Panc1 (cell line): ENCODE data around the gene CCNJL. TPM values are rescaled to one million over a fixed set of nuclear protein-coding genes. Genes with fewer than 3 reads are reported as not detected.

Experiments
- ATAC-seq: fragments of 200-7000 bp; cut with Tn5 transposase; 2 replicates; pipeline ENCODE4 v1.9.1; 2020; ENCODE audit warnings: mild to moderate bottlenecking, moderate library complexity
- BruUV-seq: library from RNA; stranded (reverse); fragments of 400-500 nt; replicated peaks from 2 replicates; lab custom pipeline; 2021; lab: Mats Ljungman, UMichigan
- CTCF ChIA-PET: fragments of 300-600 bp; sonication (Branson Sonifier 250); formaldehyde crosslinking; loops from one replicate; lab custom pipeline; 2022; ENCODE audit warnings: antibody characterized with exemption; lab: Charles Lee
- POLR2A ChIA-PET: fragments of 300-600 bp; sonication (Branson Sonifier 250); formaldehyde crosslinking; loops from one replicate; lab custom pipeline; 2022; ENCODE audit warnings: antibody characterized with exemption; lab: Charles Lee
- DNase-seq: peaks from one replicate; pipeline ENCODE4 v3.0.0-alpha.2; 2010; ENCODE audit warnings: low read depth, low spot score
- H3K27ac ChIP-seq: 2 replicates; pipeline ENCODE4 v1.5.1; 2011; ENCODE audit warnings: mild to moderate bottlenecking, low read length, inconsistent platforms
- H3K27me3 ChIP-seq: fragments of 200-500 bp; sonication (Bioruptor generic); 2 replicates; pipeline ENCODE4 v1.6.0; 2014; ENCODE audit warnings: low read length, inconsistent platforms; ENCODE audit not compliant: control insufficient read depth, insufficient read depth
- H3K36me3 ChIP-seq: fragments of 200-500 bp; sonication (Bioruptor generic); 2 replicates; pipeline ENCODE4 v1.5.1; 2014; ENCODE audit warnings: inconsistent platforms, mild to moderate bottlenecking, low read length, moderate library complexity; ENCODE audit not compliant: control insufficient read depth, insufficient read depth
- H3K4me1 ChIP-seq: 2 replicates; pipeline ENCODE4 v1.5.1; 2011; ENCODE audit warnings: inconsistent platforms, mild to moderate bottlenecking, low read length, moderate library complexity; ENCODE audit not compliant: control insufficient read depth, insufficient read depth
- H3K4me3 ChIP-seq, 2 experiments: 2 replicates each; pipeline ENCODE4 v1.5.1; 2011 to 2012; ENCODE audit warnings: low read depth in 2 of 2, low read length in 2 of 2, mild to moderate bottlenecking in 2 of 2, inconsistent platforms in 1 of 2, moderate library complexity in 1 of 2
- H3K9me3 ChIP-seq: fragments of 200-500 bp; sonication (Bioruptor generic); 2 replicates; pipeline ENCODE4 v1.5.1; 2014; ENCODE audit warnings: low read depth, mild to moderate bottlenecking, inconsistent platforms, low read length, moderate library complexity; ENCODE audit not compliant: control insufficient read depth, insufficient read depth
- CTCF ChIP-seq: fragments of 450-650 bp; IDR thresholded peaks from 2 replicates; pipeline ENCODE4 v1.5.1; 2017; ENCODE audit warnings: mild to moderate bottlenecking
- POLR2AphosphoS5 ChIP-seq: IDR thresholded peaks from 2 replicates; pipeline ENCODE4 v1.6.1; 2012; ENCODE audit warnings: mild to moderate bottlenecking, low read depth, low read length, moderate library complexity
- REST ChIP-seq, 2 experiments: IDR thresholded peaks; 2 replicates each; pipeline ENCODE4 v1.6.1; 2011 to 2012; ENCODE audit warnings: low read depth in 2 of 2, control low read depth in 1 of 2, low read length in 1 of 2, mild to moderate bottlenecking in 1 of 2, moderate library complexity in 1 of 2; ENCODE audit not compliant: insufficient read depth in 1 of 2
- SIN3A ChIP-seq: IDR thresholded peaks from 2 replicates; pipeline ENCODE4 v1.6.1; 2012; ENCODE audit warnings: low read depth, mild to moderate bottlenecking, low read length, moderate library complexity, borderline replicate concordance; ENCODE audit not compliant: insufficient read depth
- TCF7L2 ChIP-seq: IDR thresholded peaks from 2 replicates; pipeline ENCODE4 v1.6.1; 2011; ENCODE audit warnings: mild to moderate bottlenecking, low read depth, low read length, inconsistent platforms
- in situ Hi-C: cut with HindIII; loops from 2 replicates; pipeline ENCODE4 v1.10.0; 2016; ENCODE audit warnings: low sequenced_read_pairs, low pct_unique_long_range_greater_than_20kb
- intact Hi-C: fragments of 100-400 bp; cut with micrococcal nuclease; formaldehyde crosslinking; loops from one replicate; pipeline ENCODE4 v1.10.0; 2022; ENCODE audit not compliant: unreplicated experiment
- total RNA-seq: library from RNA; stranded (reverse); gene quantifications from one replicate; pipeline ENCODE4 v1.2.1, GENCODE V29; 2021; ENCODE audit not compliant: unreplicated experiment

The CCNJL gene
- total RNA-seq, 1 experiment from 2014 or later: 35.0 TPM

DNA sequence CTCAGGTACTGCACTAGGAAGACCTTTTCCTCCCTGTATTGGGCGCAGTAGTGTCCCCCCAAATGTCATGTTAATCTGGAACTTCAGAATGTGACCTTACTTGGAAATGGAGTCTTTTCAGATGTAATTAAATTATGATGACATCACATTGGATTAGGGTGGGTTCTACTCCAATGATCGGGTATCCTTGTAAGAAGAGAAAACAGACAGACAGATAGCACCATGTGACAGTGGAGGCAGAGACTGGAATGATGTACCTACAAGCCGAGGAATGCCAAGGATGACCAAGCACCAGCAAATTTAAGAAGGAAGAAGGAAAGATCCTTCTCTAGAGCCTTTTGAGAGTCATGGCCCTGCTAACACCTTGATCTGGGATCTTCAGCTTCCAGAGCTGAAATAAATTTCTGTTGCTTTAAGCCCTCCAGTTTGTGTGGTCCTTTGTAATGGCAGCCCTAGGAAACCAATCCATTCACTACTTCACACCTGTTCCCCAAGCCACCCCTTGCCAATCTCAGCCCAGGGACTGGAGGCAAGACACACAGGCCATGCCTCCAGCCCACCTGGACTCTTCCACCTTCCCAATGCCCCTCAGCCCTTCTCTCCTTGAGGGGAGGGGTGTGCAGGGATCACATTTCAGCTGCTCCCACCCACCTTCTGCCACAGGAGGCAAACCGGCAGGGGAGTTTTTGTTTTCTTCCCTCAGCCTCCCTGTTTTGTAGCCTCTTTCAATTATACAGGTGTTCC, 1.6 kb downstream of the CCNJL start:
- Histone ChIP-seq H3K4me3 (peak overlapping the region; percentile 79 to 86), H3K9me3 (no peaks in the 10 kb centered on the region), H3K4me1 (peaks cover 35% of the 10 kb centered on the region), H3K27ac (peak overlapping the region; percentile 80; the same call in 1 of the 2 replicates), H3K36me3 (no peaks in the 10 kb centered on the region), H3K27me3 (no peaks in the 10 kb centered on the region)
- intact Hi-C loops (no loop called here), in situ Hi-C loops (loop anchor here (10.0 kb wide), 1 partner anchor 86 kb away; the partner anchor contains the start of gene FABP6)
- TF ChIP-seq REST (IDR thresholded peaks at IDR 0.05; ENCODE audit: insufficient read depth in 1 of 2, low read depth in 2 of 2, low read length in 1 of 2) (no peak), TCF7L2 (no peak), POLR2AphosphoS5 (no peak), SIN3A (no peak), CTCF (no peak)
- no TSS peak for BruUV-seq
- DNase-seq: no peak
- CTCF ChIA-PET: no interaction called here
- POLR2A ChIA-PET: no interaction called here
- ATAC-seq: no peak

- no peaks in the 10 kb centered on the region for H3K27me3 ChIP-seq
- no peaks in the 10 kb centered on the region for H3K36me3 ChIP-seq
- peaks cover 29% of the 10 kb centered on the region for H3K4me1 ChIP-seq
- TF ChIP-seq TCF7L2 (no peak), REST (IDR thresholded peaks at IDR 0.05; ENCODE audit: insufficient read depth in 1 of 2, low read depth in 2 of 2, low read length in 1 of 2) (no peak), SIN3A (no peak), CTCF (no peak), POLR2AphosphoS5 (no peak)
- POLR2A ChIA-PET: interaction anchor here (0.7 kb wide), 1 partner anchor 61 kb away, joined by 3 read pairs; no protein-coding TSS in a partner anchor
- intact Hi-C loops (no loop called here), in situ Hi-C loops (loop anchor here (10.0 kb wide), 1 partner anchor 85 kb away; the partner anchor contains the start of gene FABP6)
- ATAC-seq (no peak), DNase-seq (no peak)
- BruUV-seq: no TSS peak
- no peaks in the 10 kb centered on the region for H3K9me3 ChIP-seq
- H3K27ac ChIP-seq: no peak overlapping the region
- CTCF ChIA-PET: no interaction called here
- peak overlapping the region in 1 of 2 experiments; percentile 8; a peak in 1 of 4 replicates for H3K4me3 ChIP-seq
Measured at GRCh38 chr5:160310140-160310539, 2.2 kb downstream of the CCNJL start.
